CD4-positive, alpha-beta T cell treated with Interleukin-6 at 100 ng/mL for 8 hours (primary cell): Measurements from ENCODE around the gene VCL.
"Not testable (repeated sequence)": the region's sequence is repeated elsewhere in the genome, so short reads cannot be mapped to it uniquely, and the experiment has no call there.

ENCODE experiments used
- DNase-seq: peaks from one replicate; pipeline ENCODE4 v3.0.0-alpha.2; 2020; ENCODE audit warnings: mixed read lengths, low spot score

VCL gene

DNA sequence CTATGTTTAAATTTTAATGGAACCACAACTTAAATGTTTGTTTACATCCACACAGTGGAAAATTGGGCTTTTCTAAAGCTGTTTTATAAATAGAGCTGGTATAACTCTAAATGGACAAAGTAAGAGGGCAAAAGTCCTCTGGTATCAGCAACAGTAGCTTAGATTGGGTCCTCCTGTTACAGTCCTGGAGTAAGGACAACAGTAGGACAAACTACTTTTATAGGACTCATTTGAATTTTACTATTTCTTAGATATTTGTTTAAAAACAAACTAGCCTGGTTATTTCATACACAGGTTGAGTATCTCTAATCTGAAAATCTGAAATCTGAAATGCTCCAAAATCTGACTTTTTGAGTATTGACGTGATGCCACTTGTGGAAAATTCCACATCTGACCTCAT, 8.4 kb downstream of the VCL start:
- no peak for DNase-seq

- no peak for DNase-seq
Measured at GRCh38 chr10:74008212-74008731, 10.4 kb downstream of the VCL start.

- DNase-seq, result no peak
Measured at GRCh38 chr10:74011017-74011416, 13.1 kb downstream of the VCL start.

DNA sequence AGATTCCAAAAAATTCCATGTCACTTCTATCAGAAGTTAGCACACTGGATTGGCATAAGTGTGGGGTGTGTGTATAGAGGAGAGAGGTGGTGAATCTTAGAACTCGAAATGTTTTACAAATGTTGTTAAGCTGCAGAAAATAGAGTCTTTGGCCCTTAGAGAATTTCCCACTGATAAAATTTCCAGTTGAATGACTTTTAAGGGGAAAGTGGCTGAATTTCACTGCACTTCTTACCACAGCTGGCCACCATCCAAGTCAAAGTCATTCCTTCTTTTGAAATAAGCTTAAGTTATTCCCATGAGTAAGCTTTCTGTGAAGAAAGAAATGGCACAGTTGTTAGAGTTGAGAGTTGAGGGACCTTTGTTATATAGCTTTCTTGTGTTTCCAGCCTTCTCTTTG, 13.9 kb downstream of the VCL start:
- no peak for DNase-seq

DNA sequence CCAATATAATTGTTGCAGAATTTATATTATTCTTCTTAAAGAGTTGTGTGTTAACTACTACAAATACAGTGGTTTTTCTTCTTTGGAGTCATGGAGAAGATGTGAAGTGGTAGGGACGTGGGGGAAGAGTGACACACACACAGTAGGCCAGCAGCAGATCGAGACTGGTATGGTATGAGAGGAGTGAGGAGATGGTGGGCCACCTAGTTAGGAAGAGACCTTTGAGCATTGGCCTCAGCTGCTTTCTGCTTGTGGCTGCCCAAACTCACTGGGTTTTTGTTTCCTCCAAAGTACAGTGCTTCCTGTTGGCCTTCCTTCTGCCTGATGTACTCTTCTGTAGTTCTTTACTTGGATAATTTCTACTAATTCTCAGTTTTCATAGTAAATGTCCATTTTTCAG, 14.6 kb downstream of the VCL start:
- DNase-seq, result no peak

- no peak for DNase-seq
Measured at GRCh38 chr10:74013004-74013403, 15.1 kb downstream of the VCL start.

DNA sequence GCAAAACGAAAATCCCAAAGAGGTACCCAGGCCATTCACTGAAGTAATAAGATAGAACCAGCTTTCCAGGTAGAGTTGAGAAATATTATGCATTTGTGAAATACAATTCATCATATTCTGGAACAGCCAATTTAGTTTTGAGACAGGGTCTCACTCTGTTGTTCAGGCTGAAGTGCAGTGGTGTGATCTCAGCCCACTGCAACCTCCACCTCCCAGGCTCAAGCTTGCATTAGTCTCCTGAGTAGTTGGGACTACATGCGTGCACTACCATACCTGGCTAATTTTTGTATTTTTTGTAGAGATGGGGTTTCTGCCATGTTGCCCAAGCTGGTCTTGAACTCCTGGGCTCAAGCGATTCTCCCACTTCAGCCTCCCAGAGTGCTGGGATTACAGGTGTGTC, 16.7 kb downstream of the VCL start:
- not testable (repeated sequence) for DNase-seq

- no peak for DNase-seq
Measured at GRCh38 chr10:74018241-74018640, 20.3 kb downstream of the VCL start.

- no peak for DNase-seq
Measured at GRCh38 chr10:74021248-74022055, 23.5 kb downstream of the VCL start.

- DNase-seq, result no peak
Measured at GRCh38 chr10:74022926-74023629, 25.2 kb downstream of the VCL start.

- no peak for DNase-seq
Measured at GRCh38 chr10:74024600-74024999, 26.7 kb downstream of the VCL start.

GRCh38 chr10:74025380-74025978, 27.6 kb downstream of the VCL start:
- no peak for DNase-seq

GRCh38 chr10:74026428-74027015, 28.6 kb downstream of the VCL start:
- no peak for DNase-seq

- no peak for DNase-seq
Measured at GRCh38 chr10:74027702-74028101, 29.8 kb downstream of the VCL start.

DNA sequence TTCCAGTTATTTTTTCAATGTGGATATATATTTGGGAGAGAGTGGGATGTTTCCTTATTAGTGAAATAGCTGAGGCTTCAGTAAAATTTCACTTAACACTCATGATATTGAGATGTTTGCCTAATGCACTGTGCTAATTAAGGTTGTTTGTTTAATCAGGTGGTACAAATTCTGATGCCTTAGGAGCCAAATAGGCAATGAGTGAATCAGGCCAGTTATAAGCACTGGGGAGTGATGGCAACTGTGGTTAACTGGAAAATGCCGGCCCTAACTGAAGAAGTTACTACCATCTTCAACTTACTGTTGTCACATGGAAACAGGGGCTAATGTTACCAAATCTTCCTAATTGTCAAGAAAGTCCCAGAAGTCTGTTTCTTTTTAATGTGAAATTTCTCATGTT, 32.0 kb downstream of the VCL start:
- no peak for DNase-seq

DNA sequence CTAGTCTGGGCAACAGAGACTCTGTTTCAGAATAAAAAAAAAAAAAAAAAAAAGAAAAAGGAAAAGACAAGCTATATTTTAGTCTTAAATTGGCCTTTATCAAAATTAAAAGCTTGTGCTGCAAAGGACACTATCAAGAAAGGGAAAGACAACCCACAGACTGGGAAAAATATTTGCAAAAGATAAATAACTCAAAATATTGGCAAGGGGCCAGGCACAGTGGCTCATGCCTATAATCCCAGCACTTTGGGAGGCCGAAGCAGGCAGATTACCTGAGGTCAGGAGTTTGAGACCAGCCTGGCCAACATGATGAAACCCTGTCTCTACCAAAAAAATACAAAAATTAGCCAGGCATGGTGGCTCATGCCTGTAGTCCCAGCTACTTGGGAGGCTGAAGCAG, 34.3 kb downstream of the VCL start:
- DNase-seq, result not testable (repeated sequence)

DNA sequence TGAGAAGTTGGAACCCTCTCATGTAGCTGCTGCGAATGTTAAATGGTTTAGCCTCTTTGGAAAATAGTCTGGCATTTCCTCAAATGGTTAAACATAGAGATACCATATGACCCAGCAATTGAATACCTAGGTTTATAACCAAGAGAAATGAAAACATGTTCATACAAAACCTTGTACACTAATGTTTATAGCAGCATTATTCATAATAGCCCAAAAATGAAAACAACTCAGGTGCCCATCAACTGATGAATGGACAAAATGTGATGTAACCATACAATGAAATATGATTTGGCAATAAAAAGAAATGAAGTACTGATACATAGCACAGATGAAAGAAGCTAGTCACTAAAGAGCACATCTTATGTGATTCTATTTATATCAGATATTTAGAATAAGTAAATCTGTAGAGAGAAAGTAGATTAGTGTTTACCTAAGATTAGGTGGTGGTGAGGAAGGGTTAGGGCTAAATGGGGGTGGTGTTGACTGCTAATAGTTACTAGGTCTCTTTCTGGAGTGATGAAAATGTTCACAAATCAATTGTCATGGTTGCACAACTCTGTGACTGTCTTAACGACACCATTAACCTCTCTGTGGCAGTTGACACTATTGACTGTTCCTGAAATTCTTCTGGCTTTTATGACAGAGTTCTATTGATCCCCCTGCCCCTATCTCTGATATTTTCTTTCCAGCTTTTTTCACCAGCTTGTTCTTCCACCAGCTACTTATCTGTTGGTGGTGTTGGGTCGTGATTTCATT, 35.2 kb downstream of the VCL start:
- no peak for DNase-seq

DNA sequence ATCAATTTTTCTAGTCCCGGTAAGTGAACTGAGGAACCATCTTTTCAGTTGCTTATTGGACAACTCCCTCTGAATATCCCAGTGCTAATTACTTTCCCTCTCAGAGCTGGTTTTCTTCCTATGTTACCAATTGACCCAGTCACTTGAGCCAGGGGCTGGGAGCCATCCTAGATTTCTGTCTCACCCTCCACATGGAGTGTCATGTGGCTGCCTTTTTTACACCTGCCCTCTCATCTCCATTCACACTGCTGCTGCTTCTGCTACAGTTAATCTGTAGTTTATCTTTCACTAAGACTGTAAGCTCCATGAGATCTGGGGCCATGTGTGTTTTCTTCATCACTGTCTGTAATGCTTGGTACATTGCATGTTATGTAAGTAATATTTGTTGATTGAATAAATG, 35.8 kb downstream of the VCL start:
- no peak for DNase-seq

GRCh38 chr10:74034301-74034700, 36.4 kb downstream of the VCL start:
- no peak for DNase-seq

DNA sequence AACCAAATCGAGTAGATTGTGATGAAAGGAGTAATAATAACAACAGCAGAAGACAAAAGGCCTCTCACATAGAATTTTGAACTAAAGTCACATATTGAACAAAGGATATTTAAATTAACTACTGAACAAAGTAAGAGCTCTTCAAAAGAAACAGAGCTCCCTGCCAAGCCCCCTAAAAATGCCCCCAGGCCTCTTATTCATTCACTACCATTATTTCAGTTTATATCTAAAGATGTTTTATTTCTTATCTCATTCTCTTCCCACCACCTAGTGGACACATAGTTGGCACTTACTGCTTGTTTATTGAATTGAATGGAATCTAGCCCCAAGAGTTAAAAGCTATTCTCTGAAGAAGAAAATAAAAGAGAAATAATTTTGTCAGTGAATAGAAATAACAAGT, 37.4 kb downstream of the VCL start:
- no peak for DNase-seq

DNA sequence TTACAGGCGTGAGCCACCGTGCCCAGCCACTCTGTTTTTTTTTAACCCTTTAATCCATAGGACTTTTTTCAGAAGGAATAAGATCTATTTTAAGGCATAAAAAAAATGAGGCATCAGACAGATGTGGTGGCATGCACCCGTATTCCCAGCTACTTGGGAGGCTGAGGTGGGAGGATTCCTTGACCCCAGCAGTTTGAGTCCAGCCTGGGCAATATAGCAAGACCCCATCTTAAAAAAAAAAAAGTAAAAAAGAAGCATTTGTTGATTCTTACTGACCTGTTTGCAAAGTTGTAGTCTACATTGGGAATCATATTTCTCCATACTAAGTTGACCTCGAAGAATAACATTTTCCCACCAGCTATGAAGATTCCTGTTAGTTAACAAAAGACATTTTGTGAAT, 38.6 kb downstream of the VCL start:
- DNase-seq, result no peak
